Measurements from ENCODE around the gene TMPRSS6. TPM values are rescaled to one million over a fixed set of nuclear protein-coding genes. Genes with fewer than 3 reads are reported as not detected.

TMPRSS6 gene
- total RNA-seq, 1 experiment from 2014 or later: not detected

GRCh38 chr22:37083914-37084313, 25.6 kb downstream of the TMPRSS6 start:
- Mint-ChIP-seq H3K4me3 (ENCODE audit: unreplicated experiment) (no peak overlapping the region), H3K36me3 (ENCODE audit: insufficient read depth, unreplicated experiment) (no peaks in the 10 kb centered on the region), H3K27me3 (ENCODE audit: insufficient read depth, unreplicated experiment) (peaks cover 9% of the 10 kb centered on the region), H3K27ac (ENCODE audit: low read depth, unreplicated experiment) (no peak overlapping the region), H3K4me1 (ENCODE audit: insufficient read depth, unreplicated experiment) (peaks cover 9% of the 10 kb centered on the region), H3K9me3 (ENCODE audit: unreplicated experiment) (no peaks in the 10 kb centered on the region)
- no peak for TF ChIP-seq CTCF (IDR thresholded peaks at IDR 0.05; ENCODE audit: unreplicated experiment)
- no TSS peak for BruUV-seq (replicated peaks)
- ChIA-PET CTCF (interaction anchor here (0.6 kb wide), 1 partner anchor 164 kb away, joined by 3 read pairs; no protein-coding TSS in a partner anchor), POLR2A (no interaction called here)
- no peak for DNase-seq (ENCODE audit: unreplicated experiment)
- intact Hi-C loops (cut with micrococcal nuclease): no loop called here

- Mint-ChIP-seq H3K36me3 (ENCODE audit: insufficient read depth, unreplicated experiment) (no peaks in the 10 kb centered on the region), H3K27ac (ENCODE audit: low read depth, unreplicated experiment) (no peak overlapping the region), H3K27me3 (ENCODE audit: insufficient read depth, unreplicated experiment) (peaks cover 25% of the 10 kb centered on the region), H3K9me3 (ENCODE audit: unreplicated experiment) (no peaks in the 10 kb centered on the region), H3K4me3 (ENCODE audit: unreplicated experiment) (no peak overlapping the region), H3K4me1 (ENCODE audit: insufficient read depth, unreplicated experiment) (no peaks in the 10 kb centered on the region)
- TF ChIP-seq CTCF (IDR thresholded peaks at IDR 0.05; ENCODE audit: unreplicated experiment): no peak
- DNase-seq (ENCODE audit: unreplicated experiment): no peak
- intact Hi-C loops (cut with micrococcal nuclease): no loop called here
- ChIA-PET POLR2A (no interaction called here), CTCF (interaction anchor here (0.5 to 0.7 kb wide), 4 partner anchors 94 to 134 kb away, joined by 3 to 4 read pairs (median 3); no protein-coding TSS in a partner anchor)
- BruUV-seq (replicated peaks): no TSS peak
Measured at GRCh38 chr22:37082251-37082873, 27.2 kb downstream of the TMPRSS6 start.

GRCh38 chr22:37080838-37081237, 28.7 kb downstream of the TMPRSS6 start:
- ChIA-PET POLR2A (no interaction called here), CTCF (interaction anchor here (1.0 to 1.3 kb wide), 2 partner anchors 26 to 119 kb away, joined by 3 to 4 read pairs; no protein-coding TSS in a partner anchor)
- intact Hi-C loops (cut with micrococcal nuclease): no loop called here
- H3K9me3 Mint-ChIP-seq (ENCODE audit: unreplicated experiment): no peaks in the 10 kb centered on the region
- no peak for TF ChIP-seq CTCF (IDR thresholded peaks at IDR 0.05; ENCODE audit: unreplicated experiment)
- H3K4me1 Mint-ChIP-seq (ENCODE audit: insufficient read depth, unreplicated experiment): no peaks in the 10 kb centered on the region
- no peaks in the 10 kb centered on the region for H3K36me3 Mint-ChIP-seq (ENCODE audit: insufficient read depth, unreplicated experiment)
- DNase-seq (ENCODE audit: unreplicated experiment): no peak
- no peak overlapping the region for H3K4me3 Mint-ChIP-seq (ENCODE audit: unreplicated experiment)
- BruUV-seq (replicated peaks): no TSS peak
- peaks cover 31% of the 10 kb centered on the region for H3K27me3 Mint-ChIP-seq (ENCODE audit: insufficient read depth, unreplicated experiment)
- H3K27ac Mint-ChIP-seq (ENCODE audit: low read depth, unreplicated experiment): no peak overlapping the region

- POLR2A ChIA-PET: interaction anchor here (0.6 kb wide), 1 partner anchor 42 kb away, joined by 3 read pairs; no protein-coding TSS in a partner anchor
- no peak for TF ChIP-seq CTCF (IDR thresholded peaks at IDR 0.05; ENCODE audit: unreplicated experiment)
- CTCF ChIA-PET: interaction anchor here (0.6 to 1.3 kb wide), 4 partner anchors 7 to 119 kb away, joined by 3 to 4 read pairs (median 3); no protein-coding TSS in a partner anchor
- Mint-ChIP-seq H3K4me3 (ENCODE audit: unreplicated experiment) (no peak overlapping the region), H3K27me3 (ENCODE audit: insufficient read depth, unreplicated experiment) (peaks cover 35% of the 10 kb centered on the region), H3K4me1 (ENCODE audit: insufficient read depth, unreplicated experiment) (no peaks in the 10 kb centered on the region), H3K27ac (ENCODE audit: low read depth, unreplicated experiment) (no peak overlapping the region), H3K36me3 (ENCODE audit: insufficient read depth, unreplicated experiment) (no peaks in the 10 kb centered on the region), H3K9me3 (ENCODE audit: unreplicated experiment) (no peaks in the 10 kb centered on the region)
- no TSS peak for BruUV-seq (replicated peaks)
- DNase-seq (ENCODE audit: unreplicated experiment): no peak
- intact Hi-C loops (cut with micrococcal nuclease): no loop called here
Measured at GRCh38 chr22:37080438-37080837, 29.1 kb downstream of the TMPRSS6 start.

Data from MCF 10A (cell line).